HL-60 (cell line): Measurements from ENCODE around the gene GET3.

Source experiments
- DNase-seq, 2 experiments: peaks; one replicate each; pipeline ENCODE4 v3.0.0-alpha.2; 2010 to 2020; ENCODE audit warnings: low read depth in 1 of 2, low spot score in 1 of 2
- H3K27ac ChIP-seq: fragments of 250-450 bp; sonication (Bioruptor Pico); replicated peaks from 2 replicates; pipeline ENCODE4 v1.5.1; 2020; ENCODE audit warnings: mild to moderate bottlenecking, moderate library complexity
- H3K27me3 ChIP-seq: fragments of 250-450 bp; sonication (Bioruptor Pico); 2 replicates; pipeline ENCODE4 v1.5.1; 2021; ENCODE audit warnings: mild to moderate bottlenecking, moderate library complexity; ENCODE audit not compliant: insufficient read depth, poor library complexity, severe bottlenecking
- H3K4me3 ChIP-seq: replicated peaks from 2 replicates; pipeline ENCODE4 v1.5.1; 2011; ENCODE audit warnings: mild to moderate bottlenecking, control low read depth, low read length; ENCODE audit not compliant: insufficient read depth
- CTCF ChIP-seq: IDR thresholded peaks from one replicate; pipeline ENCODE4 v1.5.1; 2011; ENCODE audit warnings: low read length, control low read depth, inconsistent platforms; ENCODE audit not compliant: insufficient read depth
- GABPA ChIP-seq: IDR thresholded peaks from 2 replicates; pipeline ENCODE4 v1.6.1; 2012; ENCODE audit warnings: low read depth
- POLR2AphosphoS5 ChIP-seq: IDR thresholded peaks from 2 replicates; pipeline ENCODE4 v1.6.1; 2012; ENCODE audit warnings: low read depth
- REST ChIP-seq: IDR thresholded peaks from 2 replicates; pipeline ENCODE4 v1.6.1; 2012; ENCODE audit warnings: low read depth; ENCODE audit not compliant: insufficient replicate concordance
- SPI1 ChIP-seq: IDR thresholded peaks from 2 replicates; pipeline ENCODE4 v1.6.1; 2012; ENCODE audit warnings: low read depth, mild to moderate bottlenecking, borderline replicate concordance

The GET3 gene

GRCh38 chr19:12770922-12771321 lies 33.6 kb downstream of the GET3 start:
- Histone ChIP-seq H3K4me3 (no peak overlapping the region), H3K27ac (no peak overlapping the region), H3K27me3 (no peaks in the 10 kb centered on the region)
- no peak for TF ChIP-seq POLR2AphosphoS5
- no peak for TF ChIP-seq CTCF
- no peak for TF ChIP-seq REST
- no peak for TF ChIP-seq GABPA
- no peak for TF ChIP-seq SPI1
- no peak for DNase-seq

GRCh38 chr19:12772323-12772722 lies 35.0 kb downstream of the GET3 start:
- TF ChIP-seq SPI1 (no peak), GABPA (no peak), POLR2AphosphoS5 (no peak), REST (no peak), CTCF (no peak)
- Histone ChIP-seq H3K27me3 (no peaks in the 10 kb centered on the region), H3K4me3 (no peak overlapping the region), H3K27ac (no peak overlapping the region)
- no peak for DNase-seq

- H3K4me3 ChIP-seq = no peak overlapping the region
- no peak for DNase-seq
- no peak overlapping the region for H3K27ac ChIP-seq
- no peaks in the 10 kb centered on the region for H3K27me3 ChIP-seq
- TF ChIP-seq CTCF (no peak), REST (no peak), SPI1 (no peak), POLR2AphosphoS5 (no peak), GABPA (no peak)
Observed at GRCh38 chr19:12773571-12773970, 36.3 kb downstream of the GET3 start.
